ENCODE results near the gene STEAP1B.

Gene STEAP1B

GRCh38 chr7:22414424-22414823, 85.6 kb downstream of the STEAP1B start:
- ATAC-seq (no peak), DNase-seq (ENCODE audit: low spot score in 2 of 2) (no peak)
- no peaks in the 10 kb centered on the region for H3K9me3 Mint-ChIP-seq
- H3K4me1 Mint-ChIP-seq = no peaks in the 10 kb centered on the region
- H3K4me3 Mint-ChIP-seq = no peak overlapping the region
- no peak overlapping the region for H3K27ac Mint-ChIP-seq
- no peaks in the 10 kb centered on the region for H3K36me3 Mint-ChIP-seq

DNA sequence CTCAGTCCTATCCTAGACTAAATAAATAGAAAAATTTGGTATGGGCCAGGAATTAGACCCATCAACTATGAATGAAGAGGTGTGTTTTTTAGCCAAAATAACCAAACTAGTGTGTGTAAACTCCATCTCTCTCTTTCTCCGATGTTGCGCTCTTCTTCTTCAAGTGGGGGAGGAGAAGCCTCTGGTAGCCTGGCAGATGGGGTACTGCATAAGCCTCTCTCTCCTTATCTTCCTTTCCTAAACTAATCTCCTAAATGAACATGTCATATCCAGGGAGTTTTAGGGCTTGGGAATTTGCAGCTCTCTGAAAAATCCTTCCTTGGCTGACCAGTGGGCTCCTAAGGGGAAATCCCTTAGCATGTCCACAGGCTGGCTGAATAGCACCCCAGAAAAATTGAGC, 86.8 kb downstream of the STEAP1B start:
- H3K9me3 Mint-ChIP-seq = no peaks in the 10 kb centered on the region
- no peak overlapping the region for H3K4me3 Mint-ChIP-seq
- DNase-seq (ENCODE audit: low spot score in 2 of 2) = no peak
- no peaks in the 10 kb centered on the region for H3K36me3 Mint-ChIP-seq
- H3K27ac Mint-ChIP-seq = no peak overlapping the region
- no peak for ATAC-seq
- H3K4me1 Mint-ChIP-seq = no peaks in the 10 kb centered on the region

DNA sequence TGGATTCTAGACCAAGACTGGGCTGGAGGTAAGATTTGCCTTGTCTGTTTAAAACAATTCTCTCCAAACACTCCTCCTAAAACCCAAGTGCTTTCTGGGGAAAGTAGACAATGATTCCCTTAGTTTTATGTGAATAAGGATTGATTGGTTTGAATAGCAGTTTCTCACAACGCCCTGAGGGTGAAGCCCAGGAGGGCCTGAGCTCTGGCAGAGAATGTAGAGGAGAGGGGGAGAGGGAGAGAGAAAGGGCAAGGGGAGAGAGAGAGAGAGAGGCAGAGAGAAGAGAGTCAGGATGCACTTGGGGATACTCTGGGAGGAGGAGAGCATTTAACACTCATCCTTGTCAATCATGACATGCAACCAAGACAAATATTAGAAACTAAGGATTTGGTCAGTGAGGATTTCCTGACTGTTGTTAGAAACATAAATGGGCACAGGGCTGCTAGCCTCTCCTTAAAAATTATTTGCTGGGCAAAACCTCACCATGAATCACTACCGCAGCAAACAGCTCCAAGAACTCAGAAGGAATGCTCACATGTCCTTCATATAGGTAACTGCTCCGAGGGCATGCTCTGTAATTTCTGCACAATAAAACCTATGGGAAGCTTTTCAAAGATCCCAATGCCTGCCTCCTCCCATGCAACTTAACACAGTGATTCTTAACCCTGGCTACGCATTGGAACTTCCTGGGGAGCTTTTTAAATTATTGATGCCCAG, 87.9 kb downstream of the STEAP1B start:
- H3K4me1 Mint-ChIP-seq = no peaks in the 10 kb centered on the region
- H3K4me3 Mint-ChIP-seq = no peak overlapping the region
- DNase-seq (ENCODE audit: low spot score in 2 of 2) (no peak), ATAC-seq (no peak)
- H3K27ac Mint-ChIP-seq = no peak overlapping the region
- no peaks in the 10 kb centered on the region for H3K36me3 Mint-ChIP-seq
- H3K9me3 Mint-ChIP-seq = no peaks in the 10 kb centered on the region

DNA sequence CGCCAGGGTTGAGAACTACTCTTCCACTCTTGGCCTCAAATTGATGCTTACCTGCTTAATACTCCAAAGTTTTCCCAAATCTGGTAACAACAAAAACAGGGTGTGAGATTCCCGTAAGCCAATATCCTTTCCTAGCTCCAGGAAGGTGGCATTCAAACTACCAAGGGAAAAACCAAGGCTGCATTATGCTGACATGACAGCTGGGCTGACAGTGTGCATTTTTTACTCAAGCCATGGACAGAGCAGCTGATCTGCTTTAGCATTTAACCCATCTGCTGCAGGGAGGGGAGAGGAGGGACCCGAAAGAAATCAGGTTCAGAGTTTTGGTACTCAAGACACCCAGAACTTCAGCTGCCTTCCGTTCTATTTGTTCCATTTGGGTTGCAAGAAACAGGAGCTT, 93.3 kb downstream of the STEAP1B start:
- ATAC-seq = no peak
- no peak overlapping the region for H3K27ac Mint-ChIP-seq
- H3K4me1 Mint-ChIP-seq = peaks cover 18% of the 10 kb centered on the region
- no peaks in the 10 kb centered on the region for H3K36me3 Mint-ChIP-seq
- H3K4me3 Mint-ChIP-seq = no peak overlapping the region
- no peaks in the 10 kb centered on the region for H3K9me3 Mint-ChIP-seq
- no peak for DNase-seq (ENCODE audit: low spot score in 2 of 2)

- H3K4me3 Mint-ChIP-seq = no peak overlapping the region
- no peaks in the 10 kb centered on the region for H3K9me3 Mint-ChIP-seq
- no peak overlapping the region for H3K27ac Mint-ChIP-seq
- H3K4me1 Mint-ChIP-seq = peaks cover 20% of the 10 kb centered on the region
- DNase-seq (ENCODE audit: low spot score in 2 of 2) (no peak), ATAC-seq (no peak)
- H3K36me3 Mint-ChIP-seq = no peaks in the 10 kb centered on the region
These were observed 95.5 kb downstream of the STEAP1B start for GRCh38 chr7:22404421-22405023.

DNA sequence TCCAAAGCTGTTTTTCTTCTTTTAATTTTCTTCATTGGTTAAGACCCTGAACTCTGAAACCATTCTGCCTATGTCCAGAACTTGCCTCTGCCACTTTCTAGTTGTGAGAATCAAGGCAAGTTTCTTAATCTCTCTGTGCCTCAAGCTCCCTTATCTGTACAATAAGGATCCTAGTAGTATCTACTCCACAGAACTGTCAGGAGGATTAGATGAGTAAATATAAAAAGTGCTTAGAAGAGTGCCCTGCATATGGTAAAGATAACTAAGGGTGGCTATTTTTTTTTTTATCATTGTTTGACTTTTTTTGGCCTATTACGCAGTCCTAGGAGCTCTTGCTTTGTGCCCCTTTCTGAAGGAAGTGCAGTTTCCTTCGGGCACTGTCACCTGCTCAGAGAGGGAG, 96.6 kb downstream of the STEAP1B start:
- no peak for DNase-seq (ENCODE audit: low spot score in 2 of 2)
- Mint-ChIP-seq H3K4me1 (peaks cover 20% of the 10 kb centered on the region), H3K27ac (peak overlapping the region; percentile 81), H3K36me3 (no peaks in the 10 kb centered on the region), H3K4me3 (no peak overlapping the region), H3K9me3 (no peaks in the 10 kb centered on the region)
- no peak for ATAC-seq

- peaks cover 20% of the 10 kb centered on the region for H3K4me1 Mint-ChIP-seq
- H3K4me3 Mint-ChIP-seq = peak overlapping the region; percentile 17
- DNase-seq (ENCODE audit: low spot score in 2 of 2) (peak in 1 of 2 donors; percentile 50), ATAC-seq (peak; percentile 82)
- no peaks in the 10 kb centered on the region for H3K36me3 Mint-ChIP-seq
- H3K27ac Mint-ChIP-seq = peak overlapping the region; percentile 81
- no peaks in the 10 kb centered on the region for H3K9me3 Mint-ChIP-seq
These were observed 97.7 kb downstream of the STEAP1B start for GRCh38 chr7:22402250-22402649.

GRCh38 chr7:22400936-22401553, 98.9 kb downstream of the STEAP1B start:
- no peak overlapping the region for H3K27ac Mint-ChIP-seq
- H3K4me1 Mint-ChIP-seq = peaks cover 20% of the 10 kb centered on the region
- ATAC-seq (no peak), DNase-seq (ENCODE audit: low spot score in 2 of 2) (no peak)
- no peaks in the 10 kb centered on the region for H3K9me3 Mint-ChIP-seq
- H3K4me3 Mint-ChIP-seq = no peak overlapping the region
- no peaks in the 10 kb centered on the region for H3K36me3 Mint-ChIP-seq

GRCh38 chr7:22400150-22400814, 99.7 kb downstream of the STEAP1B start:
- ATAC-seq = no peak
- Mint-ChIP-seq H3K27ac (no peak overlapping the region), H3K36me3 (no peaks in the 10 kb centered on the region), H3K4me3 (no peak overlapping the region), H3K9me3 (no peaks in the 10 kb centered on the region), H3K4me1 (peaks cover 20% of the 10 kb centered on the region)
- DNase-seq (ENCODE audit: low spot score in 2 of 2) = no peak

DNA sequence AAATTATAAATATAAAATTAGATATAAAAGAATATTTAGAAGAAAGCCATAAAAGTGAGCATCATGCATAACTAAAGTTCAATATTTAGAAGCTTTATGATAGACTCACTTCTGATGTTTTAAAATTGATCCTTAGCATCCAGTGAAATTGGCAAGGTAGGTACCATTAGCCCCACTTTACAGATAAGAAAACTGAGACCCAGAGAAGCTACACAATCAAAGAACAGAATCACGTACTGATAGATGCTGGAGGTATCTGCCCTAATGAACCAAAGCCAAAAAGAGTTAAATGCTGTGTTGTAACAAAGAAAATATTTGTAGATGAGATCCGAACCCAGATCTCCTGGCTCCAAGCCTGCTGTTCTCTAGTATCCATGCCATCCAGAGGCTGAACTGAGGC, 100.4 kb downstream of the STEAP1B start:
- no peak overlapping the region for H3K4me3 Mint-ChIP-seq
- H3K36me3 Mint-ChIP-seq = no peaks in the 10 kb centered on the region
- ATAC-seq (no peak), DNase-seq (ENCODE audit: low spot score in 2 of 2) (no peak)
- no peaks in the 10 kb centered on the region for H3K9me3 Mint-ChIP-seq
- H3K27ac Mint-ChIP-seq = no peak overlapping the region
- peaks cover 20% of the 10 kb centered on the region for H3K4me1 Mint-ChIP-seq

GRCh38 chr7:22399091-22399490, 100.9 kb downstream of the STEAP1B start:
- H3K4me1 Mint-ChIP-seq = peaks cover 20% of the 10 kb centered on the region
- no peak overlapping the region for H3K27ac Mint-ChIP-seq

DNA sequence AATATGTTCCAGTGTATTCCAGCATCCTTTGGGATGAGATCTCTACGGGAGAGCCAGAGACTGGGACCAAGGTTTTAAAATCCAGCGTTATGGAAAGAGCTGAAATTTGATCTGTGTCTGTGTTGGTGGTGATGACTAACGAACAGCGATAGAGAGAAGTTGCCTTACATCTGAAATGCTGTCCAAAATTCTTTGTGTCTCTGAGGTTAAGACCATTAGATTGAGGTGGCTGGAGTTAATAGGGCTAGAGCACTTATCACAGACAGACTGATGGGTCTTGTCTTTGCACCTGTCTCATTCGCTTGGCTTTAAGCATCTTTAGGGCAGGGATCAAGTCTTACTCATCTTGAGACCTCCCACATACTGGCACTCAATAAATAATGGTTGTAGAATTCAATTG, 102.0 kb downstream of the STEAP1B start:
- Mint-ChIP-seq H3K9me3 (no peaks in the 10 kb centered on the region), H3K4me3 (no peak overlapping the region), H3K36me3 (no peaks in the 10 kb centered on the region), H3K27ac (no peak overlapping the region), H3K4me1 (peaks cover 15% of the 10 kb centered on the region)
- DNase-seq (ENCODE audit: low spot score in 2 of 2) (no peak), ATAC-seq (no peak)

More at GRCh38 chr7:22399091-22399490, 100.9 kb downstream of the STEAP1B start:
- ATAC-seq (no peak), DNase-seq (ENCODE audit: low spot score in 2 of 2) (no peak)
- H3K9me3 Mint-ChIP-seq = no peaks in the 10 kb centered on the region
- H3K4me3 Mint-ChIP-seq = no peak overlapping the region
- no peaks in the 10 kb centered on the region for H3K36me3 Mint-ChIP-seq

GRCh38 chr7:22395222-22395621, 104.8 kb downstream of the STEAP1B start:
- no peak overlapping the region for H3K27ac Mint-ChIP-seq
- DNase-seq (ENCODE audit: low spot score in 2 of 2) (no peak), ATAC-seq (no peak)
- no peaks in the 10 kb centered on the region for H3K9me3 Mint-ChIP-seq
- no peaks in the 10 kb centered on the region for H3K4me1 Mint-ChIP-seq
- no peak overlapping the region for H3K4me3 Mint-ChIP-seq
- no peaks in the 10 kb centered on the region for H3K36me3 Mint-ChIP-seq

DNA sequence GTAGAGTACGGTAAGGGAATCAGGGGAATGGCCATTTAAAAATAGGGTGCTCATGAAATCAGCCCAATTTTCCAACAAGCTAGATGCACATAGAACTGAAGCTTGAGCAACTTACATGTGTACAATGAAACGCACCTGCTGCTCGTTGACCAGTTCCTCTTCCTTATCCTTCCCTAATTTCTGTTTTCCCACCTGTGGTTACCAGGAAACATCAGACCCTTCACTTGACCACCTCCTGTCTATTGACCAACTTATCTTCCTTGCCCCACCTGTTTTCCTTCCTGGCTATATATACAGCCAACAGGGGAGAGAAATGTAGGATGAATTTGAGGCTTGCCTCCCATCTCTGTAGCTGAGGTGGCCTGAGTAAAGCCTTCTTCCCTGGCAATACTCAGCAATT, 105.2 kb downstream of the STEAP1B start:
- no peak overlapping the region for H3K4me3 Mint-ChIP-seq
- H3K9me3 Mint-ChIP-seq = no peaks in the 10 kb centered on the region
- DNase-seq (ENCODE audit: low spot score in 2 of 2) = no peak
- no peaks in the 10 kb centered on the region for H3K4me1 Mint-ChIP-seq
- H3K27ac Mint-ChIP-seq = no peak overlapping the region
- no peaks in the 10 kb centered on the region for H3K36me3 Mint-ChIP-seq
- ATAC-seq = no peak

- Mint-ChIP-seq H3K36me3 (no peaks in the 10 kb centered on the region), H3K4me1 (no peaks in the 10 kb centered on the region), H3K9me3 (no peaks in the 10 kb centered on the region), H3K4me3 (no peak overlapping the region), H3K27ac (no peak overlapping the region)
- ATAC-seq (no peak), DNase-seq (ENCODE audit: low spot score in 2 of 2) (no peak)
These were observed 105.9 kb downstream of the STEAP1B start for GRCh38 chr7:22393913-22394729.
